C1 segment of cervical spinal cord (tissue), 14 donors: Measurements from ENCODE around the gene TSPAN6.

Source experiments
- DNase-seq, 14 donors: peaks; one replicate each; lab custom pipeline; 2025; lab: John Stamatoyannopoulos, UW

Gene TSPAN6

DNA sequence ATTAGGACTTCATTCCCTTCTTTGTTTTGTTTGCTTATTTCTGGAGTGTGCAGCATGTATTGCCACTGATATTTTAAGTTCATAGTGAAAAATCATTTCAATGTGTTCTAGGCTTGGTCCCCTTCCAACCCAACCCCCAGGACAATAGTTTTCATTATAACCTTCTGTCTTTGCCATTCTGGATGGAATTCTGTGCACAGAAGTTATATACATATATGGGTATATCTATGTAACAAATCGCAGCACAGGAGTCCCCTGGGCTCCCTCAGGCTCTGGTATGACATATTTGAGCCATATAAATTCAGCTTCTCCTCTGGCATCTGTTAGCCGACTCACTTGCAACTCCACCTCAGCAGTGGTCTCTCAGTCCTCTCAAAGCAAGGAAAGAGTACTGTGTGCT lies 52.0 kb downstream of the TSPAN6 start, which contains the start of gene TNMD:
TNMD (plus strand) TSS at position 326 of the 400 bp plus-strand sequence. CDS start 83 bp downstream, outside the sequence.
- no peak for DNase-seq
